Smooth muscle cell (in vitro differentiated cells): ENCODE data around the gene MLXIPL. TPM values are rescaled to one million over a fixed set of nuclear protein-coding genes. Genes with fewer than 3 reads are reported as not detected.

ENCODE experiments used
- DNase-seq: peaks from one replicate; lab custom pipeline; 2025; ENCODE audit not compliant: unreplicated experiment; lab: John Stamatoyannopoulos, UW
- H2AFZ ChIP-seq: fragments of 200-600 bp; sonication (generic); 2 replicates; pipeline ENCODE4 v1.6.0; 2016; ENCODE audit warnings: antibody characterized with exemption, low read depth, mild to moderate bottlenecking
- H3F3A ChIP-seq: fragments of 200-600 bp; sonication (generic); 2 replicates; pipeline ENCODE4 v1.6.0; 2017; ENCODE audit warnings: antibody characterized with exemption, low read depth
- H3K27ac ChIP-seq: fragments of 200-600 bp; sonication (generic); 2 replicates; pipeline ENCODE4 v1.5.1; 2016; ENCODE audit warnings: low read depth, mild to moderate bottlenecking
- H3K27me3 ChIP-seq: fragments of 200-600 bp; sonication (generic); 2 replicates; pipeline ENCODE4 v1.6.1; 2016; ENCODE audit warnings: low read depth, mild to moderate bottlenecking
- H3K36me3 ChIP-seq: fragments of 200-600 bp; sonication (generic); 2 replicates; pipeline ENCODE4 v1.5.1; 2016; ENCODE audit warnings: low read depth
- H3K4me1 ChIP-seq: fragments of 200-600 bp; sonication (generic); 2 replicates; pipeline ENCODE4 v1.5.1; 2016; ENCODE audit warnings: low read depth
- H3K4me2 ChIP-seq: fragments of 200-600 bp; sonication (generic); 2 replicates; pipeline ENCODE4 v1.6.0; 2016; ENCODE audit warnings: mild to moderate bottlenecking
- H3K4me3 ChIP-seq: fragments of 200-600 bp; sonication (generic); 2 replicates; pipeline ENCODE4 v1.5.1; 2016; ENCODE audit warnings: mild to moderate bottlenecking
- H3K79me2 ChIP-seq: fragments of 200-600 bp; sonication (generic); 2 replicates; pipeline ENCODE4 v1.6.0; 2016; ENCODE audit warnings: low read depth, mild to moderate bottlenecking
- H3K9ac ChIP-seq: fragments of 200-600 bp; sonication (generic); 2 replicates; pipeline ENCODE4 v1.6.0; 2016; ENCODE audit warnings: low read depth
- H3K9me3 ChIP-seq: fragments of 200-600 bp; sonication (generic); replicated peaks from 2 replicates; pipeline ENCODE4 v1.5.1; 2016; ENCODE audit warnings: low read depth
- H4K20me1 ChIP-seq: fragments of 200-600 bp; sonication (generic); 2 replicates; pipeline ENCODE4 v1.6.0; 2016; ENCODE audit warnings: low read depth
- CTCF ChIP-seq: fragments of 200-600 bp; sonication (generic); IDR thresholded peaks from 2 replicates; pipeline ENCODE4 v1.5.1; 2017; ENCODE audit warnings: borderline replicate concordance, mild to moderate bottlenecking, antibody characterized with exemption; ENCODE audit not compliant: insufficient read depth, poor library complexity, severe bottlenecking
- WGBS: methylation state at CpG from one replicate; pipeline ENCODE4 v1.1.7; 2016; ENCODE audit warnings: low lambda C conversion rate; 5-methylcytosine and 5-hydroxymethylcytosine counted together
- polyA plus RNA-seq: library from polyadenylated mRNA; unstranded; fragments of >200 nt; fragmentation: Nextera tagmentation; extraction: Ambion mirVana; gene quantifications from 2 replicates; pipeline ENCODE4 v1.2.1, GENCODE V29; 2016
- total RNA-seq: library from RNA; depleted of rRNA; stranded (reverse); fragments of >200 nt; gene quantifications from 2 replicates; pipeline ENCODE4 v1.2.3, GENCODE V29; 2014

The MLXIPL gene
- total and polyA plus RNA-seq, 2 experiments from 2014 or later = not detected

GRCh38 chr7:73595358-73595757 is 29.0 kb downstream of the MLXIPL start:
- H2AFZ ChIP-seq = no peak overlapping the region
- no peak for TF ChIP-seq CTCF
- no peak overlapping the region for H3K9ac ChIP-seq
- no peaks in the 10 kb centered on the region for H3K36me3 ChIP-seq
- DNase-seq = no peak
- no peaks in the 10 kb centered on the region for H3K4me1 ChIP-seq
- H3K4me2 ChIP-seq = no peak overlapping the region
- no peaks in the 10 kb centered on the region for H4K20me1 ChIP-seq
- WGBS = 96% methylated on average over 9 of the region's 9 CpGs
- H3K9me3 ChIP-seq = no peaks in the 10 kb centered on the region
- H3F3A ChIP-seq = no peaks in the 10 kb centered on the region
- no peaks in the 10 kb centered on the region for H3K27me3 ChIP-seq
- no peaks in the 10 kb centered on the region for H3K79me2 ChIP-seq
- H3K27ac ChIP-seq = no peak overlapping the region
- no peak overlapping the region for H3K4me3 ChIP-seq

- no peak overlapping the region for H3K9ac ChIP-seq
- H3K4me1 ChIP-seq = no peaks in the 10 kb centered on the region
- no peaks in the 10 kb centered on the region for H3K27me3 ChIP-seq
- no peak for DNase-seq
- H4K20me1 ChIP-seq = no peaks in the 10 kb centered on the region
- H3K9me3 ChIP-seq = no peaks in the 10 kb centered on the region
- no peaks in the 10 kb centered on the region for H3K36me3 ChIP-seq
- no peak overlapping the region for H3K27ac ChIP-seq
- no peak overlapping the region for H3K4me3 ChIP-seq
- H3K79me2 ChIP-seq = no peaks in the 10 kb centered on the region
- TF ChIP-seq CTCF = no peak
- no peaks in the 10 kb centered on the region for H3F3A ChIP-seq
- no peak overlapping the region for H3K4me2 ChIP-seq
- WGBS = 85% methylated on average over 14 of the region's 14 CpGs
- no peak overlapping the region for H2AFZ ChIP-seq
These were observed 30.9 kb downstream of the MLXIPL start for GRCh38 chr7:73593207-73594045.

- Histone ChIP-seq H3K79me2 (no peaks in the 10 kb centered on the region), H3K9me3 (no peaks in the 10 kb centered on the region), H3K4me2 (no peak overlapping the region), H3K27me3 (no peaks in the 10 kb centered on the region), H3K4me1 (no peaks in the 10 kb centered on the region), H4K20me1 (no peaks in the 10 kb centered on the region), H2AFZ (no peak overlapping the region), H3K9ac (no peak overlapping the region), H3K4me3 (no peak overlapping the region), H3K27ac (no peak overlapping the region), H3F3A (no peaks in the 10 kb centered on the region), H3K36me3 (no peaks in the 10 kb centered on the region)
- no peak for TF ChIP-seq CTCF
- 95% methylated on average over 12 of the region's 12 CpGs for WGBS
- DNase-seq = no peak
These were observed 37.4 kb downstream of the MLXIPL start for GRCh38 chr7:73586911-73587310.

- no peak overlapping the region for H2AFZ ChIP-seq
- no peak overlapping the region for H3K9ac ChIP-seq
- H3K9me3 ChIP-seq = no peaks in the 10 kb centered on the region
- H3K27me3 ChIP-seq = no peaks in the 10 kb centered on the region
- no peaks in the 10 kb centered on the region for H3F3A ChIP-seq
- no peak for DNase-seq
- TF ChIP-seq CTCF = no peak
- H3K4me2 ChIP-seq = no peak overlapping the region
- 54% methylated on average over 2 of the region's 2 CpGs for WGBS
- H3K36me3 ChIP-seq = no peaks in the 10 kb centered on the region
- no peaks in the 10 kb centered on the region for H3K4me1 ChIP-seq
- H3K79me2 ChIP-seq = no peaks in the 10 kb centered on the region
- H3K27ac ChIP-seq = no peak overlapping the region
- no peaks in the 10 kb centered on the region for H4K20me1 ChIP-seq
- H3K4me3 ChIP-seq = no peak overlapping the region
These were observed 39.1 kb downstream of the MLXIPL start for GRCh38 chr7:73585196-73585595.
